Measurements from ENCODE around the gene RHCG.

The RHCG gene

DNA sequence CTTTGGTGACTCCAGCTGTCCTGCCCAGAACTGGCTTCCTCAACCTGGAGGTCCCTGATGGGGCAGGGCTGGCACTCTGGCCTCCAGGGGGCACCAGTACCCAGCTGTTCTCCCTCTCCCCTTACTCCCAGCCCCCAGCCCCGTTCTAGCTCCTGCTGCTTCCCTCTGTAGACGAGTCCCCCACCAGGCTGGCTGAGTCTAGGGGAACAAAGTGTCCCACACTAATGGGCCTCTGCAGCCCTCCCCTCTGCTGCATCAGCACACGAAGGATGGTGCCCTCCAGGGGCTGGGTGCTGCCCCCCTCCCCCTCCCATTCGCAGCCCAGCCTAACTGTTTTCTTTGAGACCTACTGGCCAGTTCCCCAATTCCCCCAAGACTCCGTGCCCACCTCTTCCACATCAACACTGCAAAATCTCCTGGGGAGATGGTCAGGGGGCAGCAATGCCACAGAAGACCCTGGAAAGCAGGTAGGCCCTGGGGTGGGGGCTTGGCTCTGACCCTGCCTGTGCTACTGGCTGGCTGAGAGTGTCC lies 4.2 kb downstream of the RHCG start:
- TF ChIP-seq ARNT (IDR thresholded peaks at IDR 0.05) (no peak), HDGF (IDR thresholded peaks at IDR 0.05; ENCODE audit: borderline replicate concordance) (no peak), TARDBP (IDR thresholded peaks at IDR 0.05) (no peak), FOXK2 (IDR thresholded peaks at IDR 0.05) (no peak), SP1 (IDR thresholded peaks at IDR 0.05) (no peak), FOXM1 (IDR thresholded peaks at IDR 0.05; ENCODE audit: borderline replicate concordance) (no peak), FOXA1 (IDR thresholded peaks at IDR 0.05) (no peak), ZNF384 (IDR thresholded peaks at IDR 0.05) (no peak), BHLHE40 (IDR thresholded peaks at IDR 0.05; ENCODE audit: borderline replicate concordance) (no peak), NFRKB (IDR thresholded peaks at IDR 0.05) (no peak), CTBP1 (IDR thresholded peaks at IDR 0.05; ENCODE audit: borderline replicate concordance) (no peak), SUZ12 (IDR thresholded peaks at IDR 0.05) (no peak), ELF4 (IDR thresholded peaks at IDR 0.05) (no peak), LEF1 (IDR thresholded peaks at IDR 0.05; ENCODE audit: borderline replicate concordance) (no peak), L3MBTL2 (conservative IDR thresholded peaks at IDR 0.05) (no peak)
- TF ChIP-seq, protein P1, sequence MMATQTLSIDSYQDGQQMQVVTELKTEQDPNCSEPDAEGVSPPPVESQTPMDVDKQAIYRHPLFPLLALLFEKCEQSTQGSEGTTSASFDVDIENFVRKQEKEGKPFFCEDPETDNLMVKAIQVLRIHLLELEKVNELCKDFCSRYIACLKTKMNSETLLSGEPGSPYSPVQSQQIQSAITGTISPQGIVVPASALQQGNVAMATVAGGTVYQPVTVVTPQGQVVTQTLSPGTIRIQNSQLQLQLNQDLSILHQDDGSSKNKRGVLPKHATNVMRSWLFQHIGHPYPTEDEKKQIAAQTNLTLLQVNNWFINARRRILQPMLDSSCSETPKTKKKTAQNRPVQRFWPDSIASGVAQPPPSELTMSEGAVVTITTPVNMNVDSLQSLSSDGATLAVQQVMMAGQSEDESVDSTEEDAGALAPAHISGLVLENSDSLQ (IDR thresholded peaks at IDR 0.05): no peak
- ChIA-PET CTCF (interaction anchor here (0.5 to 2.1 kb wide), 18 partner anchors 10 to 235 kb away, joined by 3 to 13 read pairs (median 3); partner anchors contain the start of gene TICRR), POLR2A (interaction anchor here (2.3 kb wide), 1 partner anchor 83 kb away, joined by 16 read pairs; the partner anchor contains the start of gene TICRR)
- DNase-seq (ENCODE audit: extremely low spot score): peak; percentile 58

DNA sequence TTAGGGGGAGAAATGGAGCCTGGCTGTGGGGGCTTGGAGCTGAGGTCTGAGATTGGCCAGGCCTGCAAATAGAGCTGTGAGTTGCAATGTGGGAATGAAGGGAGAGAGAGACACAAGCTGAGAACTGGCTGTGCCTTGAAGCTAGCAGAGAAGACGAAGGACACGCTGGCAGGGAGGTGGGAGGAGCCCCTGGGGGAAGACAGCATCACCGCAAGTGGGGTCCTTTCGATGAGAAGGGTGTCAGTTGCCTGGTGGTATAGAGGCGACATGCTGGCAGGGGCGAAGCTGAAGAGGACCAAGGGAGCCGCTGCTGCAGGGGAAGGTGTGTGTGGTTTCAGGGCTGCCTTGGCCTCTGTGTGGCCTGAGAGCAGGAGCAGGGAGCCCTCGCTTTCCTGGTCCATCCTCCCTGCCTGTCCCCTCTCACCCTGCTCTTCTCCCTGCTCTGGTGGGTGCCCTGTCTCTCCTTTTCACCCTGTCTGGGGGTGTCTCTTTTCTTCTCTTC lies 5.5 kb downstream of the RHCG start:
- DNase-seq (ENCODE audit: extremely low spot score): no peak
- ChIA-PET CTCF (interaction anchor here (0.8 to 2.1 kb wide), 5 partner anchors 9 to 73 kb away, joined by 3 to 13 read pairs (median 3); no protein-coding TSS in a partner anchor), POLR2A (interaction anchor here (1.6 kb wide), 1 partner anchor 84 kb away, joined by 5 read pairs; the partner anchor contains the start of gene TICRR)
- no peak for TF ChIP-seq NFRKB (IDR thresholded peaks at IDR 0.05)
- no peak for TF ChIP-seq FOXA1 (IDR thresholded peaks at IDR 0.05)
- no peak for TF ChIP-seq ARNT (IDR thresholded peaks at IDR 0.05)
- TF ChIP-seq SUZ12 (IDR thresholded peaks at IDR 0.05): no peak
- TF ChIP-seq ZNF384 (IDR thresholded peaks at IDR 0.05): no peak
- TF ChIP-seq FOXK2 (IDR thresholded peaks at IDR 0.05): no peak
- TF ChIP-seq HDGF (IDR thresholded peaks at IDR 0.05; ENCODE audit: borderline replicate concordance): no peak
- no peak for TF ChIP-seq FOXM1 (IDR thresholded peaks at IDR 0.05; ENCODE audit: borderline replicate concordance)
- TF ChIP-seq L3MBTL2 (conservative IDR thresholded peaks at IDR 0.05): no peak
- TF ChIP-seq, protein P1 (IDR thresholded peaks at IDR 0.05): no peak
- TF ChIP-seq SP1 (IDR thresholded peaks at IDR 0.05): no peak
- TF ChIP-seq LEF1 (IDR thresholded peaks at IDR 0.05; ENCODE audit: borderline replicate concordance): no peak
- TF ChIP-seq ELF4 (IDR thresholded peaks at IDR 0.05): no peak
- TF ChIP-seq BHLHE40 (IDR thresholded peaks at IDR 0.05; ENCODE audit: borderline replicate concordance): no peak
- TF ChIP-seq TARDBP (IDR thresholded peaks at IDR 0.05): no peak
- TF ChIP-seq CTBP1 (IDR thresholded peaks at IDR 0.05; ENCODE audit: borderline replicate concordance): no peak

DNA sequence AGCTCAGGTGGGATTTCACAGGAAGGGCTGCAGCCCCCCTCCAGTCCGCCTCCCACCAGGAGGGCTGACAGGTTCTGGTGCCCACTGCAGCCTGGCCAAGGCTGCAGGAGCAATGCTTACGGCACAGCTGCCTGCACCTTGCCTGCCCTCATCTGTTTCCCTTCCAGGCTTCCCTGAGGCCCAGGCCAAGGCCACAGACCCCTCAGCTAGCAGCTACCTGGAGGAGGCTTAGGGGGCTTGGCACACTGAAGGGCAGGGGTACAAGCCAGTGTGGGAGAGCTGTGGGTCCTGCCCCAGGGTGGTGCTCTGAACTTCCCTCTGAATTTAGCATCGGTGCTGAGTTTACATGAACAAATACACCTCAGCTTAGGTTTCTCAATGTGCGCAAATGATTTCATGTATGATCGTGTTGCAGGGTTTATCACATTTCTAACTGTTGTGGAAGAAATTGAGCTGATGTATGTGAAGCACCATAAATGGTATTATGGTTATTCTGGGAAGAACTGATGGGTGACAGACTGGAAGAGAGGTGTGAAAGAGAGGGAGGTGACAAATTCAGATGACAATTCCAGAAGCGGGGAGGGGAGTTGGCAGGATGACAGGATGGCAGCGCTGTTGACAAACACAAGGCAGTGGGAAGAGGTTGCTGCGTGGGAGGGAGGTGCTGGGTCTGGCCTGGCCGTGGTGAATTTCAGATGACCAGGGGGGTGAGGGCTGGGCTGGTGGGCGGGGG lies 6.1 kb downstream of the RHCG start:
- TF ChIP-seq SUZ12 (IDR thresholded peaks at IDR 0.05) (no peak), ARNT (IDR thresholded peaks at IDR 0.05) (no peak), FOXM1 (IDR thresholded peaks at IDR 0.05; ENCODE audit: borderline replicate concordance) (no peak), NFRKB (IDR thresholded peaks at IDR 0.05) (no peak), ELF4 (IDR thresholded peaks at IDR 0.05) (no peak), HDGF (IDR thresholded peaks at IDR 0.05; ENCODE audit: borderline replicate concordance) (no peak), CTBP1 (IDR thresholded peaks at IDR 0.05; ENCODE audit: borderline replicate concordance) (no peak), TARDBP (IDR thresholded peaks at IDR 0.05) (no peak), FOXK2 (IDR thresholded peaks at IDR 0.05) (no peak), SP1 (IDR thresholded peaks at IDR 0.05) (no peak), ZNF384 (IDR thresholded peaks at IDR 0.05) (no peak)
- TF ChIP-seq, protein P1 (IDR thresholded peaks at IDR 0.05): no peak

DNA sequence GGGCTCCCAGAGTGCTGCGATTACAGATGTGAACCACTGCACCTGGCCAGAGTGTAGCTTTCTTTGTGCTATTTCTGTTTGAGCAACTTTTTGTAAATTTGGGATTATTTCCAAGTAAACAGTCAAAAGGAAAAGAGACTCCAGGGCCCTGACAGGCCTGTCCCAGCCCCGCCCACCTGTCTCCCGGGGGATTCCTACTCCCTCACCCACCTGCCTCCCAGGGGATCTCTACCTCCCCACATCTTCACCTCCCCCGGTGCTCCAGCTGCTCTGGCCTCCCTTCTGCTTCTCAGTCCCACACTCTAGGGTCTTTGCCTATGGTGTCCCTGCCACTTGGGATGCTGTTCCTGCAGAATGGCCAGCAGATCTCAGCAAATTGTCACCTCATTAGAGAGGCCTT lies 7.0 kb downstream of the RHCG start:
- CTCF ChIA-PET: interaction anchor here (0.7 kb wide), 1 partner anchor 122 kb away, joined by 4 read pairs; no protein-coding TSS in a partner anchor
- no peak for TF ChIP-seq HDGF (IDR thresholded peaks at IDR 0.05; ENCODE audit: borderline replicate concordance)
- no peak for TF ChIP-seq FOXA1 (IDR thresholded peaks at IDR 0.05)
- no peak for TF ChIP-seq ELF4 (IDR thresholded peaks at IDR 0.05)
- no peak for TF ChIP-seq CTBP1 (IDR thresholded peaks at IDR 0.05; ENCODE audit: borderline replicate concordance)
- no peak for TF ChIP-seq TARDBP (IDR thresholded peaks at IDR 0.05)
- no peak for TF ChIP-seq ZNF384 (IDR thresholded peaks at IDR 0.05)
- no peak for TF ChIP-seq L3MBTL2 (conservative IDR thresholded peaks at IDR 0.05)
- no peak for TF ChIP-seq BHLHE40 (IDR thresholded peaks at IDR 0.05; ENCODE audit: borderline replicate concordance)
- POLR2A ChIA-PET: no interaction called here
- no peak for DNase-seq (ENCODE audit: extremely low spot score)

More for the DNA sequence above, 6.1 kb downstream of the RHCG start:
- ChIA-PET CTCF (interaction anchor here (0.8 to 2.0 kb wide), 3 partner anchors 49 to 68 kb away, joined by 3 to 9 read pairs (median 3); no protein-coding TSS in a partner anchor), POLR2A (interaction anchor here (1.6 kb wide), 1 partner anchor 85 kb away, joined by 5 read pairs; the partner anchor contains the start of gene TICRR)
- no peak for DNase-seq (ENCODE audit: extremely low spot score)

DNA sequence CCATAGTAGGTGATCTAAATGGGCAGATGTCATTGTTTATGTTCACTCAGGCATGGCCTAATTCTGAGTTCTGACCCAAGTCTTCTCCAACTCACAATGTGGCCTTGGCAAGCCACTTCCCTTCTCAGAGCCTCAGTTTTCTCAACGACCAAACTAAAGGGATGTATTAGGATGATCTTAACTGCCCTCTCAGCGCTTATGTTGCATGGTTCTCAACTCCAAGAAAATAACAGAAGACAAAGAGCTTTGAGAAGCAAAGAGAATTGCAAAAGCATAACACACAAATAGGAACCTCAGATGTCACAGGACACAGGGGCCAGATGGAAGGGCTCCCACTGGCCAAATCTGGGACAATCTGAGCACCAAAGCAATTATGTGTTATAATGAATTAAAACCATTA lies 8.6 kb downstream of the RHCG start:
- ChIA-PET POLR2A (interaction anchor here (0.8 kb wide), 1 partner anchor 87 kb away, joined by 3 read pairs; the partner anchor contains the start of gene TICRR), CTCF (no interaction called here)
- TF ChIP-seq FOXK2 (IDR thresholded peaks at IDR 0.05) (no peak), HDGF (IDR thresholded peaks at IDR 0.05; ENCODE audit: borderline replicate concordance) (no peak), FOXM1 (IDR thresholded peaks at IDR 0.05; ENCODE audit: borderline replicate concordance) (no peak), ZNF384 (IDR thresholded peaks at IDR 0.05) (no peak), BHLHE40 (IDR thresholded peaks at IDR 0.05; ENCODE audit: borderline replicate concordance) (no peak), LEF1 (IDR thresholded peaks at IDR 0.05; ENCODE audit: borderline replicate concordance) (no peak), ARNT (IDR thresholded peaks at IDR 0.05) (no peak), SP1 (IDR thresholded peaks at IDR 0.05) (no peak), SUZ12 (IDR thresholded peaks at IDR 0.05) (no peak), TARDBP (IDR thresholded peaks at IDR 0.05) (no peak), L3MBTL2 (conservative IDR thresholded peaks at IDR 0.05) (no peak), NFRKB (IDR thresholded peaks at IDR 0.05) (no peak)
- TF ChIP-seq, protein P1 (IDR thresholded peaks at IDR 0.05): no peak
- no peak for DNase-seq (ENCODE audit: extremely low spot score)
